Muscle layer of duodenum (tissue), 2 donors: ENCODE results near the gene CACNB2.
A peak's percentile ranks its signal among the peaks of the same experiment; 100 is the strongest.

Source experiments
- H3K27ac ChIP-seq: one replicate; pipeline ENCODE4 v1.7.0; 2013; ENCODE audit warnings: mild to moderate bottlenecking, low read length
- H3K27me3 ChIP-seq: one replicate; pipeline ENCODE4 v1.7.0; 2013; ENCODE audit warnings: low read depth, mild to moderate bottlenecking, control low read depth, low read length
- H3K36me3 ChIP-seq, 2 donors: one replicate each; pipeline ENCODE4 v1.7.0; 2013; ENCODE audit warnings: low read length in 2 of 2, control low read depth in 1 of 2, mild to moderate bottlenecking in 1 of 2; ENCODE audit not compliant: insufficient read depth in 2 of 2, control insufficient read depth in 1 of 2
- H3K4me1 ChIP-seq, 2 donors: one replicate each; pipeline ENCODE4 v1.7.0; 2013; ENCODE audit warnings: low read length in 2 of 2, mild to moderate bottlenecking in 2 of 2, control low read depth in 1 of 2, moderate library complexity in 1 of 2; ENCODE audit not compliant: insufficient read depth in 2 of 2, control insufficient read depth in 1 of 2
- H3K4me3 ChIP-seq, 2 donors: one replicate each; pipeline ENCODE4 v1.7.0; 2013; ENCODE audit warnings: low read length in 2 of 2, low read depth in 1 of 2, mild to moderate bottlenecking in 1 of 2
- H3K9me3 ChIP-seq, 2 donors: one replicate each; pipeline ENCODE4 v1.7.0; 2013; ENCODE audit warnings: low read length in 2 of 2, control low read depth in 1 of 2, mild to moderate bottlenecking in 1 of 2; ENCODE audit not compliant: control insufficient read depth in 1 of 2
- donor health status: healthy.

Gene CACNB2

DNA sequence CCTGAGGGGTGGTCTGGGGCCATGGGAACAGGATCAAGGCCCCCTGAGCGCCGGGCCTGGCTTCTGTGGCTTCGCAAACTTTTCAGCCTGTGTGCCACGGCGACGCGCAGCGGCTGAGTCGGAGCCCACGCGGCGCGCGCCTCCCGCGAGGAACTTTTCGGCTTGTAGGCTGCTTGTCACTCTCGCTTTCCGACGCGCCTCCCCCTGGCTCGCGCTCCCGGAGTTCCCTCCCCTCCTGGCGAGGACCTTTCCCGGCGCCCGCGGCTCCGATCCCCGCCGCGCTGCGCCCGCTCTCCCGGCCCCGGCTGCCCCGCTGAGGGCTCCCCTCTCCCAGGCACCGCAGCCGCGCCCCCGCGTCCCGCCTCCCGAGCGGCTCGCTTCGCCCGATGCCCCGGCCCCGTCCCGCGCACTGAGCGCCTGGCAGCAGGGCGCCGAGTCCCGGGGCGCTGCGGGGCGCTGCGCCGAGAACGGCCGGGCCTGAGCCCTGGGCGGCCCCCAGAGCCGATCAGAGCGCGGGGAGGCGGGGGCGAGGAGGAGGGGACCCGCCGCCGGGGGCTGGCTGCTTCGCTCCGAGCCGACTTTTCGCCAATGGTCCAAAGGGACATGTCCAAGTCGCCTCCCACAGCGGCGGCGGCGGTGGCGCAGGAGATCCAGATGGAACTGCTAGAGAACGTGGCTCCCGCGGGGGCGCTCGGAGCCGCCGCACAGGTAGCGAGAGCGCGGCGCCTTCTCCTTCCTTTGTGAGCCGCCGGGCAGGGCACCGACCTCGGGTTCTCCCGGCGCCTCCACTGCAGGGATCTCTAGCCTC is at the start of gene CACNB2:
TSS of gene CACNB2 (plus strand) at position 276 of the 808 bp plus-strand sequence.
- H3K4me3 ChIP-seq, result peak within 1 kb of the TSS; percentile 76 to 86
- peaks cover 0 to 24% of the 10 kb centered on the region in 2 donors for H3K4me1 ChIP-seq
- peaks cover 6% of the 10 kb centered on the region for H3K27me3 ChIP-seq
- no peaks in the 10 kb centered on the region for H3K36me3 ChIP-seq
- H3K9me3 ChIP-seq, result no peaks in the 10 kb centered on the region
- peak within 1 kb of the TSS; percentile 86 for H3K27ac ChIP-seq

- no peaks in the 10 kb centered on the region for H3K9me3 ChIP-seq
- H3K27me3 ChIP-seq, result no peaks in the 10 kb centered on the region
- H3K4me1 ChIP-seq, result no peaks in the 10 kb centered on the region
- H3K4me3 ChIP-seq, result no peak overlapping the region
- H3K27ac ChIP-seq, result no peak overlapping the region
- H3K36me3 ChIP-seq, result no peaks in the 10 kb centered on the region
Measured at GRCh38 chr10:18094332-18094731, 45.9 kb upstream of the CACNB2 start.

- Histone ChIP-seq H3K27ac (no peak overlapping the region), H3K9me3 (no peaks in the 10 kb centered on the region), H3K27me3 (no peaks in the 10 kb centered on the region), H3K4me3 (no peak overlapping the region), H3K4me1 (no peaks in the 10 kb centered on the region), H3K36me3 (no peaks in the 10 kb centered on the region)
Measured at GRCh38 chr10:18094793-18095192, 45.4 kb upstream of the CACNB2 start.

- no peaks in the 10 kb centered on the region for H3K4me1 ChIP-seq
- no peaks in the 10 kb centered on the region for H3K9me3 ChIP-seq
- H3K36me3 ChIP-seq, result no peaks in the 10 kb centered on the region
- H3K27me3 ChIP-seq, result no peaks in the 10 kb centered on the region
- H3K27ac ChIP-seq, result no peak overlapping the region
- H3K4me3 ChIP-seq, result no peak overlapping the region
Measured at GRCh38 chr10:18097524-18097923, 42.7 kb upstream of the CACNB2 start.

- Histone ChIP-seq H3K36me3 (no peaks in the 10 kb centered on the region), H3K27ac (no peak overlapping the region), H3K4me1 (no peaks in the 10 kb centered on the region), H3K27me3 (no peaks in the 10 kb centered on the region), H3K4me3 (no peak overlapping the region), H3K9me3 (no peaks in the 10 kb centered on the region)
Measured at GRCh38 chr10:18098201-18098600, 42.0 kb upstream of the CACNB2 start.

- no peaks in the 10 kb centered on the region for H3K27me3 ChIP-seq
- H3K36me3 ChIP-seq, result no peaks in the 10 kb centered on the region
- no peak overlapping the region for H3K27ac ChIP-seq
- no peaks in the 10 kb centered on the region for H3K9me3 ChIP-seq
- no peaks in the 10 kb centered on the region for H3K4me1 ChIP-seq
- no peak overlapping the region for H3K4me3 ChIP-seq
Measured at GRCh38 chr10:18099415-18099814, 40.8 kb upstream of the CACNB2 start.

DNA sequence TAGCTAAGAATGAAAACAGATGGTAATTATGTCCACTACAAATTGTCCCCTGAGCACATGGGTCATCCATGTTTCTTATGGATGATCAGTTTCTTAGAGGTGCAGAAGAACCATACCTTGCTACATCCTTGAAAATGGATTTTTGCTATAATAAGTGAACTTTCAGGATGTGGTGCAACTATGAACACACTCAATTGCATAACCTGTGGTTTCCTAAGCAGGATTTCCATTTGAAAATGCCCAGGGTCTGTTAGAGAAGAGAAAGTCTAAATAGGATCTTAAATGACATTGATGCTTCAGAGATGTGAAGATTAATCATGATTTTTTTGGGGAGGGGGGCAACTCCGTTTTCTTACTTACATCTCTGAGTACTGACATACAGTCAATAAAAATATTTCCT is 39.6 kb upstream of the CACNB2 start:
- Histone ChIP-seq H3K4me3 (no peak overlapping the region), H3K27ac (no peak overlapping the region), H3K27me3 (no peaks in the 10 kb centered on the region), H3K36me3 (no peaks in the 10 kb centered on the region), H3K9me3 (no peaks in the 10 kb centered on the region), H3K4me1 (no peaks in the 10 kb centered on the region)

DNA sequence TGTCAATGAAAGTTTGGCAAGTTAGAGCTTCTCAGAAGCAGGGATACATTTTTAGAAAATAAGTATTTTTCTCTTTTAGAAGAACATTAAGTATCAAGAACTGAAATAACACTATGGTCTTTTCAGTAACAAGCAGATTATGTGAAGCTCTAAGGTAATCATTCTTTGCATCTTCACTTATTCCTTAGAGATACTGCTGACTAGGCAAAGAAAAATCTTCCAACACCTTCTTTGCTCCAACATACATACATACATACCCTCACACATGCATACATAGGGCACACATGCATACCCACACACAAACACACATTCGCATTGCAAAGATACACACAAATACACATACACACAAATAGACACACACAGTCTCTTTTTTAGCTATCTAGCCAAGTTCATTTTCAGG is 37.8 kb upstream of the CACNB2 start:
- Histone ChIP-seq H3K4me1 (no peaks in the 10 kb centered on the region), H3K27ac (no peak overlapping the region), H3K9me3 (no peaks in the 10 kb centered on the region), H3K27me3 (no peaks in the 10 kb centered on the region), H3K4me3 (no peak overlapping the region), H3K36me3 (no peaks in the 10 kb centered on the region)

DNA sequence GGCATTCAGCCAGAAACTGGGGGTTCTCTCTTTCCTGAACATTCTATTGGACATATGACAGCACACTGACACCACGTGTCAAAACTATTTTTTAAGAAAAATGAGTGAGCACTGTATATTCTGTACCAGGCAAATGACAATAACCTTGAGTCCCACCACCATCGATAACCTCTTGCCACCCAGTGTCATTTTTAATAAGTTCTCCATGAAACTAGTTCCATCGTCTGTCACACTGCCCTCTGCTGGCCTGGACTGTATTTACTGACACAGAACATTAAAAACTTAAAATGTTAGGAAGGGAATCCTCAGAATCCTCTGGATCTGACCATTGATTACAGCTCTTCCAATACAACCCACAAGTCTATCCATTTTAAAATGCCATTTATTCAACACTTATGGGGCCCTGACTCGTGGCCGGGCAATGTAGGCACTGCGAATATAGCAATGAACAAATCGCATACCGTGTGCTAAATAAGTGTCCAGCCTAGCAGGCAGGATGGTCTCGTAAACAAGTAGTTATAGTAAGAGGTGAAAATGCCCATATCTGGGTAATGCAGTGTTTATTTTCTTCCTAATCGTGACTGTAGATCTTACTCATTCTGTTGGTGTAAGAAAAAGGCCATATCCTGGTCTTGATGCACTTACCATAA is 35.9 kb upstream of the CACNB2 start:
- no peak overlapping the region for H3K4me3 ChIP-seq
- no peaks in the 10 kb centered on the region for H3K36me3 ChIP-seq
- no peak overlapping the region for H3K27ac ChIP-seq
- H3K9me3 ChIP-seq, result no peaks in the 10 kb centered on the region
- H3K4me1 ChIP-seq, result no peaks in the 10 kb centered on the region
- H3K27me3 ChIP-seq, result no peaks in the 10 kb centered on the region

DNA sequence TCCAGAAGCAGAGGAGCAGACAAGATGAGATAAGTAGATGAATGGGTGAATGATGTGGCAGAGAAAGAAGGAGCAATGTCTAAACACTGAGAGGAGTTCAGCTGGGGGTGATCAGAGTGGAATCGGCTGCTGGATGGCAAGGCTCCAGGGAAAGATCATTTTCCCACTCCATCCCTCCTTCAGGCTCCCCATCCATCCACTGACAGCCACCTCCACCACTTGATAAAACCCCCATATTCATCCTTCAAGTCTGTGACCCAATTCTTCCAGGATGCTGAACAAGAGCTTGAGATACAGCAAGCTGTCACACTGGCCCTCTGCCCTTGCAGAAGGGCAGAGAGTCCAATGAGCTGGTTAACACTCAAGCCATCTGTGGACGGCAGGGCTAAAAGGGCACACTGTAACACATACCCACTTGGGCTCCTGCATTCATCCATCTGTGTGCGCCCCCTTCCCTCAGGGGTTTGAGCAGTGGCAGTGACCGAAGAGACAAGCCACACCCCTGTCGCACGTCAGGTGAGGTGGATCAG is 30.8 kb upstream of the CACNB2 start:
- Histone ChIP-seq H3K9me3 (no peaks in the 10 kb centered on the region), H3K36me3 (no peaks in the 10 kb centered on the region), H3K27me3 (no peaks in the 10 kb centered on the region), H3K4me1 (no peaks in the 10 kb centered on the region), H3K4me3 (no peak overlapping the region), H3K27ac (no peak overlapping the region)

DNA sequence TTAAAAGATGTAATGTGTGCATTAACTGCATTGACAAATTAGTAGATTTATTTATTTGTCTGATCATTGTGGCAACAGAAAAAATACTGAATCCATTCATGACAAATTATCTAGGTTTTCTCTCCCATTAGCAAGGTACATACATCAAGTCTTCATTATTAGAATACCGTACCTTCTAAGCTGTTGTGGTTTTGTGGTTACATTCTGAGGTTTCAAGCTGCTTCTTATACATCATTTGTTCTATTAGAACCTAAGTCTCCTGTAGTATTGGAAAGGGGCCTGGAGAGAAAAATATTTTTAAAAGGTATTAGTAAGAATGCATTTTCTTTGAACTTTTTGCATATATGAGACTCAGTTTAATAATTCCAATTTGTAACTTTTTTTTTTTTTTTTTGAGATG is 26.3 kb upstream of the CACNB2 start:
- H3K27me3 ChIP-seq, result no peaks in the 10 kb centered on the region
- no peaks in the 10 kb centered on the region for H3K36me3 ChIP-seq
- H3K9me3 ChIP-seq, result no peaks in the 10 kb centered on the region
- H3K4me1 ChIP-seq, result no peaks in the 10 kb centered on the region
- no peak overlapping the region for H3K27ac ChIP-seq
- no peak overlapping the region for H3K4me3 ChIP-seq
